Skeletal muscle satellite cell (primary cell): Measurements from ENCODE around the gene ZNF723. TPM values are rescaled to one million over a fixed set of nuclear protein-coding genes. Genes with fewer than 3 reads are reported as not detected.

ENCODE experiments used
- H3K27me3 ChIP-seq: 2 replicates; pipeline ENCODE4 v1.7.0; 2013; ENCODE audit warnings: low read length; ENCODE audit not compliant: control insufficient read depth, insufficient read depth
- H3K36me3 ChIP-seq: 2 replicates; pipeline ENCODE4 v1.7.0; 2013; ENCODE audit warnings: mild to moderate bottlenecking, control low read depth, low read length; ENCODE audit not compliant: insufficient read depth
- H3K4me1 ChIP-seq: 2 replicates; pipeline ENCODE4 v1.7.0; 2013; ENCODE audit warnings: low read length; ENCODE audit not compliant: control insufficient read depth, insufficient read depth
- H3K4me2 ChIP-seq: 2 replicates; pipeline ENCODE4 v1.7.0; 2013; ENCODE audit warnings: mild to moderate bottlenecking, low read length
- H3K4me3 ChIP-seq: 2 replicates; pipeline ENCODE4 v1.7.0; 2013; ENCODE audit warnings: low read length
- H3K9ac ChIP-seq: 2 replicates; pipeline ENCODE4 v1.7.0; 2013; ENCODE audit warnings: mild to moderate bottlenecking, low read depth, low read length, moderate library complexity
- H3K9me3 ChIP-seq: replicated peaks from 2 replicates; pipeline ENCODE4 v1.7.0; 2013; ENCODE audit warnings: mild to moderate bottlenecking, control low read depth, low read length
- small RNA-seq: library from RNA; depleted of rRNA; stranded (forward); fragments of <200 nt; gene quantifications from one replicate; pipeline ENCODE3, GENCODE V24; 2012

The ZNF723 gene

DNA sequence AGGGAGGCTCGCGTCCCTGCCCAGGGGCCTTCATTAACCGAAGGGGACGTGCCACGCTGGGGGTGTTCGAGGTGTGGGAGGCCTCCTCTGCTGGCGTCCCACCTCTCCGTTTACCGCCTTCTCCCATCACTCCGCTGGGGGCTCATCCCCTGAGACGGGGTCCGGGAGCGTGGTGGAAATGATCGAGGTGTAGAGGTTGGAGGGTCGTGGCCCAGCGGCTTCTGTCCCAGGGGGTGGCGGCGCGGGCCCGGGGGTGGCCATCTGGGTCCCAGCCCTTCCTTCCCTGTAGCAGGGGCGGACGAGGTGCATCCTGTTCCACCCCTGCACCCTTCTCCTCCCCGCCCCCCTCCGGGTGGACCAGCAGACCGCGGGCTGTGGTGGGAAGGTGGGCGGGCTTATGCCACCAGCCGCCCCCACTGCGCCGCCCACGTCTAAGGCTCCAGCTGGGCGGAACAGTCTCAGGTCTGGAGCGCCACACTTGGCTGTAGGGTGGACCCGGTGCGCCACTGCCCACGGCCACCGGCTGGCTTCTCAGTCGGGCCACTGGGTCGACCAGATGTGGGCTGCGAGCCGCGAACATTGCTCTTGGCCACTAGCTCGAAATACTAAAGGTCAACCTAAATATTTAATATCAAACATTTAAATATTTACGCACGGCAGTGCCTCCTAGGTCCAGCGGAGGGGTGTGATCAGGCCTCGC is 69.5 kb downstream of the ZNF723 start:
- Histone ChIP-seq H3K4me3 (no peak overlapping the region), H3K36me3 (no peaks in the 10 kb centered on the region), H3K9me3 (peaks cover 21% of the 10 kb centered on the region), H3K4me2 (no peak overlapping the region), H3K27me3 (no peaks in the 10 kb centered on the region), H3K4me1 (no peaks in the 10 kb centered on the region), H3K9ac (no peak overlapping the region)

Small RNAs within 50 kb of the gene (small RNA-seq; reads per million reads assigned to genes)
- not detected for gene VN1R88P
